ENCODE results near the gene ART1.

DNA sequence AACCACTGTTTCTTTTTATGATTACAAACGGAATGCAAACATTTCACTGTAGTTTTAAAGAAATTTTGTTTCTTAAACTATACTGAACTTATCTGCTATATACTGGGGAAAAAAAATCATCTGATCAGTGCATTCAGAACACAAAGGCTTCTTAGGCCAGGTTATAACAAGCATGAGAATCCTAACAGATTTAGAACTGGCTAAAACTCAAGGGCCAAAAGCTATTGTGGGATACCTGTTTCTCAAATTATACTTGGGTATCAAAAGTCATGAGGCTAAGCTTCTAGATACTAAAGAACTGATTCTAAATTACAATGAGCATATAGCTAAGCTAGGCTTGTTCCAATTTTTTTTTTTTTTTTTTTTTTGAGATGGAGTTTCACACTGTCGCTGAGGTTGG is 56.0 kb downstream of the ART1 start:
- TF ChIP-seq EZH2phosphoT487 (IDR thresholded peaks at IDR 0.05; ENCODE audit: insufficient read depth, low read depth) (no peak), EZH2 (IDR thresholded peaks at IDR 0.05; ENCODE audit: insufficient read depth, poor library complexity, severe bottlenecking) (no peak)
